ENCODE data around the gene SLC35G3.
"Not testable (repeated sequence)": the region's sequence is repeated elsewhere in the genome, so short reads cannot be mapped to it uniquely, and the experiment has no call there.

The SLC35G3 gene

GRCh38 chr17:35162755-35163154 is 31.4 kb downstream of the SLC35G3 start:
- DNase-seq: no peak

DNA sequence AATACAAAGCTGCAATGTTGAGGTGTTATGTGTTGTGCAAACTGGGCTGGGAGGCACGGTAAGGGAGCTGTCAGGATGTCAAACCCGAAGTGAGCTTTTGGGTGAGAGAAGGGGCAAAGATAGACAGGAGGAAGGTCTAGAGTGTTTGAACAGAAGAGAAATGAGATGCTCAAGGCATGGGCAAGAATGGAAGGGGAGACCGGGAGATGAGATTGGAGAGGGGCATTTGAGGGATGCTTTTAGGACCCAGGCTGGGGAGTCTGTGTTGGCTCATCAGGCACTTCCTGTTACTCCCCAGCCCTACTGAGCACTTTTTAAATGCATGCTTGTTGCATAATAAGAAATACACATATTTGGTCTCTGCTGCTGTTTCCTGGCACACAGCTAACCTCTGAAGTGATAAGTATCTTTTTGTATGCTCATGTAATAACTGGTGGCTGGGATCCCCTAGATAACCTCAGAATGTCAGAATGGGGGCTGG is 32.9 kb downstream of the SLC35G3 start:
- no peak for DNase-seq

GRCh38 chr17:35160354-35161201 is 33.6 kb downstream of the SLC35G3 start:
- no peak for DNase-seq

DNA sequence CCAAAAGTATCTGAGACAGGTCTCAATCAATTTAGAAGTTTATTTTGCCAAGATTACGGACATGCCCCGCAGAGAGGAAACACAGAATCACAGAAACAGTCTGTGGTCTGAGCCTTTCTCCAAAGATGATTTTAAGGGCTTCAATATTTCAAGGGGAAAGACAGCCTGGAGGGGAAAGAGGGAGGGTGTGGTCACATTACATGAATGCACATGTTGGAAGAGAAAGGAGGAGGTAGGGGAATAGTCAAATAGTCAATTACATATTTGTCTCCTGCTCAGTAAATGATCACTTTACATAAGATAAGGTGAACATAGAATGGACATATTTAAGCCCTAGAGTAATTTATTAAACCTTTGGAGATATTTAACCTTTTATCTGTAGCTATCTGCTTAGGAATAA is 34.3 kb downstream of the SLC35G3 start:
- no peak for DNase-seq

DNA sequence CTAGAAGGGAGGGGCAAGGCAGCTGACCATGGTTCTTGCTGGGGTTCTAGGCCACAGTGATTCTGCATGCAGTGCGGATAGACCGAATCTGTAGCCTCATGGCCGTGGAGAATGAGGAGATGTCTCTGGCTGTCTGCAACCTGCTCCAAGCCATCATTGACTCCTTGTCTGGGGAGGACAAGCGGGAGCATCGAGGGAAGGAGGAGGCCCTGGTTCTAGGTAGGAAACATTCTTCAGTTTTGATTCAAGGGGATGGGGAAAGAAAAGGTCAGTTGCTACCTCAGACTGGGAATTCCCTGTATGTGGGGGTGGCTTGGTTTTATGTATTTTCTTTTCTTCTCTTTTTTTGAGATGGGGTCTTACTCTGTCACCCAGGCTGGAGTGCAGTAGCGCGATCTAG is 38.9 kb downstream of the SLC35G3 start:
- no peak for DNase-seq

GRCh38 chr17:35154196-35155165 is 39.7 kb downstream of the SLC35G3 start:
- DNase-seq: no peak

GRCh38 chr17:35152421-35153140 is 41.6 kb downstream of the SLC35G3 start:
- DNase-seq: no peak

GRCh38 chr17:35151080-35151479 is 43.1 kb downstream of the SLC35G3 start:
- not testable (repeated sequence) for DNase-seq

DNA sequence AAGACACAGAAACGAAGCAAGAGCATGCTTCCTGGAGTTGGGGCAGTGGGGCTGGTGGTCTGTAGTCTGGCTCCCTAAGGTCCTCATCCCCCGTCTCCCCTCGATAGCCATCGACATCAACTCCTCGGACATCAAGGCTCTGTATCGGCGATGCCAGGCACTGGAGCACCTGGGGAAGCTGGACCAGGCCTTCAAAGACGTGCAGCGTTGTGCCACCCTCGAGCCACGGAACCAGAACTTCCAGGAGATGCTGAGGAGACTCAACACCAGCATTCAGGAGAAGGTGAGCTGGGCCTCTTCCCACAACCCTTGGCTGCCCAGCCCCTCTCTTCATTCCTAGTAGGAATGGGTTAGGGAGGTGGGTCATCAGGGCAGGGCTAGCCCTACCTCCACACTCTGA is 44.3 kb downstream of the SLC35G3 start:
- no peak for DNase-seq

DNA sequence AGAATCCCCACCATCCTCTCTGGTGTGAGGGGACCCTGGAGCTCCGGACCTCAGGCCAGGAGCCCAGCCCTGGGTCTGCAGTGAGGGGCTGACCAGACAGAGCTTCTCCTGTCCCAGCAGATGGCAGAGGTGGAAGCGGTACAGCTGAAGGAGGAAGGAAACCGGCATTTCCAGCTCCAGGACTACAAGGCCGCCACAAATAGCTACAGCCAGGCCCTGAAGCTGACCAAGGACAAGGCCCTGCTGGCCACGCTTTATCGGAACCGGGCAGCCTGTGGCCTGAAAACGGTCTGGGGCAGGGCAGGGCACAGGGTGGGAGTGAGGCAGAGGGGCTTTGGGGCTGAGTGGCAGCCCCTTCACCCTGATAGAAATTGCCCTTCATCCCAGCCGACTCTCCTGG is 46.0 kb downstream of the SLC35G3 start:
- DNase-seq: no peak

DNA sequence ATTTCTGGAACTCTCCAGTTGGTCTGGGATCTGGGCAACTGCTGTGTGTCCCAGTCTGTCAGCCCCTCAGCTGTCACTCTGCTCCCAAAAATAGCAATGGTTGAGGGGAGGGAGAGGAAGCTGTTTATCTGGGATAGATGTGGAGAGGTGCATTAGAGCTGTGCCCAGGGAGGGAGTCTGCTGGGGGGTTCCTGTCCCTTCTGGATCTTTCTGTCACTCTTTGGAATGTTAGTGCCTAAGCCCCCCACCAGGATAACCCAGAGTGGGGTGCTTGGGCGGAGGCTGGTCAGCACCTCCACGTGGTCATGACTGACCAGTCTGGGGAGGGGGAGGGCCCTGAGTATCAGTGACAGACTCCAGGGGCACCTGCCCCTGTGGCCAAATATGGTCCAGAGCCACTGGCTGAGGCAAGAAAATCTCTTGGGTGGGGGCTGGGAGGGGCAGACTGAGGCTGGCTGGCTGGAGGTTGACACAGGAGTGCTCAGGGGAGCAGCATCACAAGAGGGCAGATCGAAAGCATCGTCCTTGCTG is 46.8 kb downstream of the SLC35G3 start, which contains the start of gene UNC45B:
UNC45B (plus strand) TSS at position 443 of the 531 bp plus-strand sequence. CDS start 447 bp downstream, outside the sequence.
- DNase-seq: no peak

- DNase-seq: no peak
Observed at GRCh38 chr17:35146214-35146833, 47.9 kb downstream of the SLC35G3 start.

DNA sequence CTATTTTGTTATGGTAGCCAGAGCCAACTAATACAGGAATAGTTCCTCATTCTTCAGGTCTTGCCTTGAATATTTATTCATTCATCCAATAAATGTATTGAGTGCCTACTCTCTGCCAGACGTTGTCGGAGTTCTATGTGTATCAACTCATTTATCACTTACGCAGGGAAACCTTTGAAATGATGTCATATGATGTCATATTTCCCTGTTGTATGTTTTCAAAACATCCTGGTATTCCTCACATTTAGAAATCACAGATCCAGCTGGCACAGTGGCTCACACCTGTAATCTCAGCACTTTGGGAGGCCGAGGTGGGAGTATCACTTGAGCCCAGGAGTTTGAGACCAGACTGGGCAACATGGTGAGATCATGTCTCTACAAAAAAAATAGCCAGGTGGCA is 49.4 kb downstream of the SLC35G3 start:
- DNase-seq: no peak

Data from NCI-H1930 (cell line).